NCI-H82 (cell line): Measurements from ENCODE around the gene MBD3.

Source experiments
- DNase-seq: peaks from one replicate; lab custom pipeline; 2025; lab: John Stamatoyannopoulos, UW

MBD3 gene

GRCh38 chr19:1598777-1599459 is 6.3 kb upstream of the MBD3 start:
- no peak for DNase-seq

DNA sequence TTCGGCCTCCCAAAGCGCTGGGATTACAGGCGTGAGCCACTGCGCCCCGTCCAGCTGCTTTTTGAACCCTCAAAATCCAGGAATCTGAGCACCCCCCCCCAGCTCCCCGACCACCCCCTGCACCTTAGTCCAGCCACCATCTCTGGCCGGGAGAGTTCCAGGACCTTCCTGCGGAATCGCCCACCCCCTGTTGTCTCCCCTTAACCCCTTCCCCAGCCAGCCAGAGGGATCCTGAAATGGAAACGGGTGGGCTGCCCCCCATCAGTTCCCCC is 772 bp upstream of the MBD3 start:
- no peak for DNase-seq

- peak; percentile 83 for DNase-seq
Measured at GRCh38 chr19:1592024-1592754, 476 bp downstream of the MBD3 start.

- DNase-seq: peak; percentile 28
Measured at GRCh38 chr19:1591421-1592023, 1.1 kb downstream of the MBD3 start.

DNA sequence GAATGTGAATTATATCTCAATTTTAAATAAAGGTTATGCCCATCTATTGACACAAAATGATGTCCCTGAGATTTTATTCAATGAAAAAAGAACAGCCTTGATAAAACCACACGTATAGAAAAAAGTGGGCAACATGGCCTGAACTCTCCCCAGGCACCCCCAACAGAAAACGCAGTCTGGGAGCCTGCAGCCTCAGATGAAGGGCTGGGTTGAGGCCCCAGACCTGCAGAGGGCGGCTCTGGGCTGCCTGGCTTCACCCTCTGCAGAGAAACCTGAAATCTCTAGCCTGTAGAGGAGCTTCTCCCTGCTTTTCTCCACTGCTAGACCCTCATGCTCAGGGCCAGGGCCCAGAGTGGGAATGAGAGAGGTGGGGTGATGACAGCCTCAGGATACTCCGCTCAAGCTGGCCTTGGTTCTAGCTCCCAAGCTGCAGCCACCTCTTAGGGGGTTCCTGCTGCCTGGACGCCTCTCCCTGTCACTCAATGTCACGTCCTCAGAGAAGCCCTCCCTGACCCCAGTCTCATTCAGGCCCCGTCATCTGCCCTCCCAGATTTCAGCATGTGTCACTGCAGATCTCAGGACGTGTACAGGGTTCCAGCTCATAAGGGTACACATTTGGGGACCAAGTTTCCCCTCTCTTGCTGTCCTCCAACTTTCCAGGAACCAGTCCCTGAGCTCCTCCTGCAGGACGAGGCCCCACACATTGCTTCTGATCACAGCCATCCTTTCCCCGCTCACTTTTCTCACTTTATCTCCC is 1.8 kb downstream of the MBD3 start:
- peak; percentile 52 for DNase-seq

- peak; percentile 48 for DNase-seq
Measured at GRCh38 chr19:1587872-1588271, 4.8 kb downstream of the MBD3 start.

DNA sequence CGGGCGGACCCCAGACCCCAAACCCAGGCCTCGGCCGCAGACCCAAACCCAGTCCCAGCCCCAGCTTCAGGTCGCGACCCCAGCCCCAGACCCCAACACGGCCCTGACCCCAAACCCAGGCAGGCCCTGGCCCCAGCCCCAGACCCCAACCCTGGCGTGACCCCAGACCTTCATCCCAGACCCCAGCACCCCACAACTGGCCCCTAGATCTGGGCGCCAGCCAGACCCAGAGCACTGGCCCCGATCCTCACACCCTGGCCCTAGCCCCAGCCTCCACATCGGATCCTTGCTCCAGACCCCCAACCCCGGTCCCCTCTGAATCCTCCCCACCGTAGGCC is 7.5 kb downstream of the MBD3 start:
- no peak for DNase-seq

DNA sequence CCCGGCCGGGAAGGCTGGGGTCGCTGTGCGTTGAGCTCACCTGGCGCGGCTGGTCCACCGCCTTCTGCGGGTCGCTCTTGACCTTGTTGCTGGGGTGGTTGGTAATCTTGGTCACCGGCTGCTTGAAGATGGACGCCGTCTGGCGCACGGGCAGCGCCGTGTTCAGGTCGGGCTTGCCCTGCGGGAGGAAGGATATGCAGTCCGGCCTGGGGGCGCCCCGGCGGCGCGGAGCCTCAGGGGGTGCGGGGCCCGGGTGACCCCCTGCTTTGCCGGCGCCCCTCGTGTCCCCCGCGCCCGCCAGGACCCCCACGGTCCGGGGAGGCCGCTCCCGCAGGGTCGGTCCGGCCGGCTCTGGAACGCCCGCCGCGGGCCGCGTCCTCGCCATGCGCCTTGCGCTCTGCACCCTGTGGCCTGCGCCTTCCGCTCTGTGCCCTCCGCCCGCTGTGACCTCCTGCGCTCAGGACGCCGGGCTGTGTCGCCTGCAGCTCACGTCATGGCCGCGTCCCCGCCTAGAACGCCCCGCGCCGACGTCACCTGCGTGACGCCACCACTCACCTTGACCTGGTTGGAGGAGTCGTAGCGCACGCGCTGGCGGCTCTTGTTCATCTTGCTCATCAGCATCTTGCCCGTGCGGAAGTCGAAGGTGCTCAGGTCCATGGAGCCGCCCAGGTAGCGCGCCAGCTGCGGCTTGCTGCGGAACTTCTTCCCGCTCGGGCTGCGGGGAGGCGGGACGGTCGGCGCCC is 8.0 kb downstream of the MBD3 start:
- no peak for DNase-seq

DNA sequence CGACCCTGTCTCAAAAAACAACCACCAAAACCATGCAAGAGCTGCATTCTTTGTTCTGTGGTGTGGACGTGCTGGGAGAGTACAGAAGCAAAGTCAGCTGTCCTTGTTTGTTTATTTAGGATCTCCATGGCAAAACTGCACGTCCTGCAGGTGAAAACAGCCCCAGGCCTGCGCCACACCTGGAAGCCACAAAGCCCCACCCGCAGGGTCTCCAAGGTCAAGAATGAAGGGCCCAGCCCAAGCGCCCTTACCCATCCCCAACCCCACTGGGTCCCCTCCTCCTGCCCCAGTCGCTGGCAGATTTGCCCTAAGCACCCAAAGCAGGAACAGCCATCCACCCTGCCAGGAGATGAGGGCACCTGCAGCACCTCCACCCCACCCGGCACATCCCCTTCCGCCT is 10.5 kb downstream of the MBD3 start:
- no peak for DNase-seq

DNA sequence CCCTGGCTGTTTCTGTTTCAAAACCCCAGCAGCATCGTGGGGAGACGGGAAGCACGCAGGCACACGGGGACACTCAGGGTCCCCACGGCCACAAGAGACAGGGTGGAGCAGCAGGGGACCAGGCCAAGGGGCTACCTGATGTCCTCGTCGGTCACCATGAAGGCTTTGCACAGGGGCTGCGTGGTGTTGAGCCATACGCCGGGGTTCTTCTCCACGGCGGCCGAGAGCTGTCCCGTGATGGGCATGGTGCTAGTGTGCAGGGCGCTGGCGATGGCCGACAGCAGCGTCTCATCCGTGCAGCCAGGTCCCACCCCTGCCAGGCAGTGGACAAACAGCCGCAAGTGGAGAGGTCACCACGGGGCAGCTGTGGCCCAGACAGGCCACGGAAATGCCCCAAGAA is 11.7 kb downstream of the MBD3 start:
- DNase-seq: no peak

GRCh38 chr19:1580382-1580781 is 12.3 kb downstream of the MBD3 start:
- no peak for DNase-seq

DNA sequence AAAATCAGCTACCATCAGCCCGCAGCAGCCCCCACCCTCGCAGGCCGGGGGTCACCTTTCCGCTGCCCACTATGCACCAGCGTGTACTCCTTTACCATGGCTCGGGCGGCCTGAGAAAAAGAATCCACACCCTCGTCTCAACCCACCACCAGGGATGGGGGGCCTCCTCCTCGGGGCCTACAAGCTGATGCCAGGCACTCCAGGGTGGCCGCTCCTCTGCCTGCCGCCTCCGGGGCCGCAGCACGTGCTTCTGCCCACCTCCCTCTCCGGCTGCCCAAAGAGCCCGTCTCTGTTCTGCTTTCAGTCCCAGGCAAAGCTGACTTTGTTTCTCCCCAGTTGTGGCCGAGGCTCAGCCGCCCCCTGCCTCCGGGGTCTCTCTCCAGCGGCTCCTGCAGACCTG is 13.4 kb downstream of the MBD3 start:
- DNase-seq: no peak

- no peak for DNase-seq
Measured at GRCh38 chr19:1577929-1578618, 14.6 kb downstream of the MBD3 start.

GRCh38 chr19:1577090-1577928 is 15.4 kb downstream of the MBD3 start:
- DNase-seq: no peak

- no peak for DNase-seq
Measured at GRCh38 chr19:1576242-1577089, 16.2 kb downstream of the MBD3 start.

DNA sequence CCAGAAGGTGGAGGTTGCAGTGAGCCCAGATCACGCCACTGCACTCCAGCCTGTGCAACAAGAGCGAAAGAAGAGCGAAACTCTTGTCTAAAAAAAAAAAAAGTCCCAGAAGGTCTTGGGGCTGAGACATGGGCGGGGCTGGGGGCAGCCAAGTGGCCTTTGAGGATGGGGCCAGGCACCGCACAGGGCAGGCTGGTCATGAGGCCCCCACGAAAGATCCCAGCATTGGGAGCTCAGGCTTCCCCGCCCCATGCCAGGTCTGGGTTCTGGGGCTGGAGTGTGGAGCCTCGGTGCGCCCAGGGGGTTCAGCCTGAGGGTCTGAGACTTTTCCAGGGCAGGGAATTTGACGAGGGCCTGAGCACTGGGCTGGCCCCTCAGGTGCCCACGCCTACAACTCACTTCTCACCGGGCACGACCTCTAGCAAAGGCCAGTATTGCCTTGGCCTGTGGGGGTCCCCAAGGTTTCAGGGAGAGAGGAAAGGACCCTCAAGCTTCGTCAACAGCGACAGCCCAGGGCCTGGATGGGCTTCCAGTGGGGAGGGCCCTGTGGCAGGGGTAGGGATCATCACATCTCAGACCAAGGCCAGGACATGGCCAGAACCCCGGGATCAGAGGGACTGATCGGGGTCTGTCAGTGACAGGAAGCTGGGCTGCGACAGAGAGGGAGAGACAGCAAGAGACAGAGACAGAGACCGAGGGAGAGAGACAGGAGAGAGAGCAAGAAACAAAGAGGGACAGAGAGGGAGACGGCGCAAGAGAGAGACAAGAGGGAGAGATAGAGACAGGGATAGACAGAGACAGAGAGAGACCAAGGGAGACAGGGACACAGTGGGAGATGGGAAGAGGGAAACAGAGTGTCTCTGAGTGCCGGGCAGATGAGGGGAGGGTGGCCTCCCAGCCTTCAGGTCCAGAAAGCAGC is 17.1 kb downstream of the MBD3 start:
- no peak for DNase-seq

DNA sequence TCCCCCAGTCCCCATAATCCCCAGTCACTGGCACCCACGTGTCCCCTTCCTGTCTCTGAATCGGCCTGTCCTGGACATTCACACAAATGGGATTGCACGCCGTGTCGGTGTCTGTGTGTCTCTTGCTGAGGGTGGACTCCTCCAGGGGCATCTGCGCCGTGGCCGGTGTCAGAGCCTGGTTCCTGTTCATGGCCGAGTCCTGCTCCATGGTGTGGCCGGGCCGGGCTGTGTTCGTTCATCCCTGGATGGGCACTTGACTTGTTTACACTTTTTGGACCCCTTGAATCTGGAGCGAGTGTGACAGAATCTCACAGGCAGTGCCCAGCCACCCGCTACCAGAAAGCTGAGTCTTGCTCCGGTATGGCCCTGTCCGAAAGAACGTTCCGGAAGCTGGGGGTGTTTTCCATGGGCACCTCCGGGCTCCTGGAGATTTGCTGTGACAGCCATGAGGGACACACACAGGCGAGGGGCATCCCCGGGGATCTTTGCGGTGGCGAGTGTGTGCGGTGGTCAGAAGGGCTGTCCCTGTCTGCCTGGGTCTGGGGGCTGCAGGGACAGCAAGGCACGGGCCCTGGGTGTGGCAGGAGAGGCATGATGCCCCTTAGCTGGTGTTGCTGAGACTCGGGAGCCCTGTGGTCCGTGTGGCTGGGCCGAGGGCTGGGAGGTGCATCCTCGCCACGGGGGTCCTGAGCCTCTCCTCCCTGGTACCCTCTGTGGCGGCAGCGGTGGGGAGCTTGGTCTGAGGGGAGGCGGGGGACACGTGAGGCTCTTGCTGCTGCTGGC is 18.1 kb downstream of the MBD3 start:
- DNase-seq: no peak

DNA sequence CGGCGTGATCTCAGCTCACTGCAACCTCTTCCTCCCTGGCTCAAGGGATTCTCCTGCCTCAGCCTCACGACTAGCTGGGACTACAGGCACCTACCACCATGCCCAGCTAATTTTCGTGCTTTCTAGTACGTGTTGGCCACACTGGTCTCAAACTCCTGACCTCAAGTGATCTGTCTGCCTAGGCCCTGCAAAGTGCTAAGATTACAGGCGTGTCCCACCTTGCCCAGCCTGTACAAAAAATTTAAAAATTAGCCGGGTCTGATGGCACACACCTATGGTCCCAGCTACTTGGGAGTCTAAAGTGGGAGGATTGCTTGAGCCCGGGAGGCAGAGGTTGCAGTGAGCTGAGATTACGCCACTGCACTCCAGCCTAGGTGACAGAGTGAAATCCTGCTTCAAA is 19.9 kb downstream of the MBD3 start:
- no peak for DNase-seq
